ENCODE data around the gene WAC.

DNA sequence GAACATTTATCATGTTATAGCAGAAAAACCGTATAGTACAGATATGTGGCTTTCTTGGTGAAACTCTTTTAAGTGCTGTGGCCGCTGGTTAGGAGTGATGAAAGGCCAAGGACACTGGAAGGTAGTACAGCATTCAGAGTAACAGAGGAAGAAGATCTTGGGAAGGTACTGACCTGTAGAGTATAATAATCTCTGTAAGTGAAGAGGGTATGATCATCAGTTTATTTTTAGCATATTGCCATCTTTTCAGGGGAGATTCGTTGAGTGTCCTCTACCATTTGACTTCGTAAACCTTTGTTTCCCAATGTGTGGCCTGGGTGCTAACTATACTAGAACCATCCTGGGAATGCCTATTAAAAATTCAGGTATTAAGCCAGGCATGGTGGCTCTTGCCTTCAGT, 44.6 kb downstream of the WAC start:
- TF ChIP-seq MAX (IDR thresholded peaks at IDR 0.05; ENCODE audit: low read depth, low read length) (no peak), CTCF (IDR thresholded peaks at IDR 0.05; ENCODE audit: low read depth, low read length) (no peak), POLR2A (IDR thresholded peaks at IDR 0.05; ENCODE audit: extremely low read depth, insufficient read length) (no peak), MYC (IDR thresholded peaks at IDR 0.05; ENCODE audit: low read depth, low read length) (no peak)
